Measurements from ENCODE around the gene BRAT1. TPM values are rescaled to one million over a fixed set of nuclear protein-coding genes. Genes with fewer than 3 reads are reported as not detected.

BRAT1 gene
- total RNA-seq, 1 experiment from 2014 or later: 50.0 TPM

DNA sequence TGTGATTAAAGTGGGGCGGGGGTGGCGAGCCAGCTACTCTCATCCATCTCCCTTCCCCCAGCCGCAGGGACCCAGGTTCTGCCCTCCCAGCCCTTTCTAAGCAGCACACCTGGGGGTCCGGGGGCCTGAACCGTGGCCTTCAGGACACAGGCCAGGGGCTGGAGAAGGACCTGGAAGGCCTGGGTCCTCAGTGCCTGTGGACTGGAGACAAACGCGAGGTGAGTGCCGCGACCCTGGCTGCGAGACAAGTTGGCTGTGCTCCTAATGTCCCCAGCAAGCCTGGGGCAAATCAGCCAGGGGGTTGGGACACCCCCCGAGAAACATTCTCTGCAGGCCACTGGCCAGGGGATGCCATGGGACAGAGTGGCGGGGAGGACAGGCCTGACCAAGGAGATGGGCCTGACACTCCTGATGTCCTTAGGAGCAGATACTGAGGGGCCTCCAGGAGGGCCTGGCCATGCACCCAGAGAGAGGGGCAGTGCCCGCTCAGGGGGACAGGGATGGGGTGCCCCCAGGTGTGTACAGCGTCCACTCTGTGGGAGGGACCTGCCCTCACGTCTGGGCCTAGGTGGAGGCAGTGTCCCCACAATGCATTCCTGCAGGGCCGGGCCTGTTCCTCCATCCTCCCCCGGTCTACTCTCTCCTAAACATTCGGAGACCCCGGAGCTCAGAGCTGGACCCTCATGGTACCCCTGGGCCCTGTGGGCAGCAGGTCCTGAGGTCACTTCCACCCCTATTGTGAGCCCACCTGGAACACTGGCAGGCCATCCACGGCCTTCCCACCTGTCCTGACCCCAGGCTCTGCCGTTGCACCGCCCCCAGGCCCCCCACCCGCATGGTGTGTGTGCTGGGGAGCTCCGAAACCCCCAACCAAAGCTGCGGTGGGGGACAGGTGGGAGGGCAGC is 13.1 kb downstream of the BRAT1 start:
- H3K27ac Mint-ChIP-seq: no peak overlapping the region
- peaks cover 27% of the 10 kb centered on the region for H3K36me3 Mint-ChIP-seq
- H3K9me3 Mint-ChIP-seq: no peaks in the 10 kb centered on the region
- H3K27me3 Mint-ChIP-seq (ENCODE audit: low read depth): no peaks in the 10 kb centered on the region
- CTCF ChIA-PET: interaction anchor here (1.5 kb wide), 1 partner anchor 74 kb away, joined by 6 read pairs; no protein-coding TSS in a partner anchor
- no peak for TF ChIP-seq ZNF317 (CRISPR knock-in tag; IDR thresholded peaks at IDR 0.05; ENCODE audit: borderline replicate concordance, low read depth)
- no peak for TF ChIP-seq SOX15 (CRISPR knock-in tag; IDR thresholded peaks at IDR 0.05)
- TF ChIP-seq RORB (CRISPR knock-in tag; IDR thresholded peaks at IDR 0.05): no peak
- TF ChIP-seq, protein P1, sequence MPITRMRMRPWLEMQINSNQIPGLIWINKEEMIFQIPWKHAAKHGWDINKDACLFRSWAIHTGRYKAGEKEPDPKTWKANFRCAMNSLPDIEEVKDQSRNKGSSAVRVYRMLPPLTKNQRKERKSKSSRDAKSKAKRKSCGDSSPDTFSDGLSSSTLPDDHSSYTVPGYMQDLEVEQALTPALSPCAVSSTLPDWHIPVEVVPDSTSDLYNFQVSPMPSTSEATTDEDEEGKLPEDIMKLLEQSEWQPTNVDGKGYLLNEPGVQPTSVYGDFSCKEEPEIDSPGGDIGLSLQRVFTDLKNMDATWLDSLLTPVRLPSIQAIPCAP (CRISPR knock-in tag; IDR thresholded peaks at IDR 0.05): no peak
- no peak for TF ChIP-seq STAT6 (CRISPR knock-in tag; conservative IDR thresholded peaks at IDR 0.05; ENCODE audit: low read depth)
- TF ChIP-seq CBFB (CRISPR knock-in tag; IDR thresholded peaks at IDR 0.05; ENCODE audit: low read depth): no peak
- no peak for TF ChIP-seq CREB1 (CRISPR knock-in tag; IDR thresholded peaks at IDR 0.05)
- H3K4me1 Mint-ChIP-seq: no peaks in the 10 kb centered on the region
- ATAC-seq (no peak), DNase-seq (ENCODE audit: low spot score) (no peak)
- H3K4me3 Mint-ChIP-seq: no peak overlapping the region
- POLR2A ChIA-PET: no interaction called here

- no peak for TF ChIP-seq ZNF317 (CRISPR knock-in tag; IDR thresholded peaks at IDR 0.05; ENCODE audit: borderline replicate concordance, low read depth)
- TF ChIP-seq, protein P2, sequence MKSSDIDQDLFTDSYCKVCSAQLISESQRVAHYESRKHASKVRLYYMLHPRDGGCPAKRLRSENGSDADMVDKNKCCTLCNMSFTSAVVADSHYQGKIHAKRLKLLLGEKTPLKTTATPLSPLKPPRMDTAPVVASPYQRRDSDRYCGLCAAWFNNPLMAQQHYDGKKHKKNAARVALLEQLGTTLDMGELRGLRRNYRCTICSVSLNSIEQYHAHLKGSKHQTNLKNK (CRISPR knock-in tag; IDR thresholded peaks at IDR 0.05): no peak
- TF ChIP-seq GABPB1 (CRISPR knock-in tag; IDR thresholded peaks at IDR 0.05): no peak
- TF ChIP-seq CREM (CRISPR knock-in tag; IDR thresholded peaks at IDR 0.05): no peak
- TF ChIP-seq NFE2L1 (CRISPR knock-in tag; IDR thresholded peaks at IDR 0.05): no peak
- TF ChIP-seq, protein P3, sequence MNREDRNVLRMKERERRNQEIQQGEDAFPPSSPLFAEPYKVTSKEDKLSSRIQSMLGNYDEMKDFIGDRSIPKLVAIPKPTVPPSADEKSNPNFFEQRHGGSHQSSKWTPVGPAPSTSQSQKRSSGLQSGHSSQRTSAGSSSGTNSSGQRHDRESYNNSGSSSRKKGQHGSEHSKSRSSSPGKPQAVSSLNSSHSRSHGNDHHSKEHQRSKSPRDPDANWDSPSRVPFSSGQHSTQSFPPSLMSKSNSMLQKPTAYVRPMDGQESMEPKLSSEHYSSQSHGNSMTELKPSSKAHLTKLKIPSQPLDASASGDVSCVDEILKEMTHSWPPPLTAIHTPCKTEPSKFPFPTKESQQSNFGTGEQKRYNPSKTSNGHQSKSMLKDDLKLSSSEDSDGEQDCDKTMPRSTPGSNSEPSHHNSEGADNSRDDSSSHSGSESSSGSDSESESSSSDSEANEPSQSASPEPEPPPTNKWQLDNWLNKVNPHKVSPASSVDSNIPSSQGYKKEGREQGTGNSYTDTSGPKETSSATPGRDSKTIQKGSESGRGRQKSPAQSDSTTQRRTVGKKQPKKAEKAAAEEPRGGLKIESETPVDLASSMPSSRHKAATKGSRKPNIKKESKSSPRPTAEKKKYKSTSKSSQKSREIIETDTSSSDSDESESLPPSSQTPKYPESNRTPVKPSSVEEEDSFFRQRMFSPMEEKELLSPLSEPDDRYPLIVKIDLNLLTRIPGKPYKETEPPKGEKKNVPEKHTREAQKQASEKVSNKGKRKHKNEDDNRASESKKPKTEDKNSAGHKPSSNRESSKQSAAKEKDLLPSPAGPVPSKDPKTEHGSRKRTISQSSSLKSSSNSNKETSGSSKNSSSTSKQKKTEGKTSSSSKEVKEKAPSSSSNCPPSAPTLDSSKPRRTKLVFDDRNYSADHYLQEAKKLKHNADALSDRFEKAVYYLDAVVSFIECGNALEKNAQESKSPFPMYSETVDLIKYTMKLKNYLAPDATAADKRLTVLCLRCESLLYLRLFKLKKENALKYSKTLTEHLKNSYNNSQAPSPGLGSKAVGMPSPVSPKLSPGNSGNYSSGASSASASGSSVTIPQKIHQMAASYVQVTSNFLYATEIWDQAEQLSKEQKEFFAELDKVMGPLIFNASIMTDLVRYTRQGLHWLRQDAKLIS (CRISPR knock-in tag; IDR thresholded peaks at IDR 0.05; ENCODE audit: borderline replicate concordance): no peak
- no peak for TF ChIP-seq ELF4 (CRISPR knock-in tag; IDR thresholded peaks at IDR 0.05; ENCODE audit: low read depth)
- no peak for TF ChIP-seq NR2C2 (CRISPR knock-in tag; IDR thresholded peaks at IDR 0.05)
- TF ChIP-seq JUN (CRISPR knock-in tag; IDR thresholded peaks at IDR 0.05): no peak
- no peak for TF ChIP-seq ZNF671 (CRISPR knock-in tag; IDR thresholded peaks at IDR 0.05)
- TF ChIP-seq ZNF219 (CRISPR knock-in tag; IDR thresholded peaks at IDR 0.05; ENCODE audit: borderline replicate concordance): no peak
- ATAC-seq (no peak), DNase-seq (ENCODE audit: low spot score) (no peak)
- ChIA-PET CTCF (no interaction called here), POLR2A (no interaction called here)
- H3K27ac Mint-ChIP-seq: no peak overlapping the region
- no peaks in the 10 kb centered on the region for H3K27me3 Mint-ChIP-seq (ENCODE audit: low read depth)
- no peak overlapping the region for H3K4me3 Mint-ChIP-seq
- H3K9me3 Mint-ChIP-seq: no peaks in the 10 kb centered on the region
- H3K4me1 Mint-ChIP-seq: no peaks in the 10 kb centered on the region
- peaks cover 21% of the 10 kb centered on the region for H3K36me3 Mint-ChIP-seq
Observed at GRCh38 chr7:2541291-2542010, 13.9 kb downstream of the BRAT1 start.

Measured in WTC11 (cell line).